Activated CD4-positive, alpha-beta T cell treated with anti-CD3 and anti-CD28 coated beads, Interleukin-2, amount 10 ng/mL, durations not matched to agents 7 days and 5 days (primary cell): Measurements from ENCODE around the gene IGFBP4. TPM values are rescaled to one million over a fixed set of nuclear protein-coding genes. Genes with fewer than 3 reads are reported as not detected.

ENCODE experiments used
- CTCF ChIA-PET: fragments of 350-600 bp; sonication (Branson Sonifier 250); formaldehyde crosslinking; loops from one replicate; lab custom pipeline; 2021; ENCODE audit warnings: antibody characterized with exemption; lab: Charles Lee
- POLR2A ChIA-PET: fragments of 350-600 bp; sonication (Branson Sonifier 250); formaldehyde crosslinking; loops from one replicate; lab custom pipeline; 2021; ENCODE audit warnings: antibody characterized with exemption; lab: Charles Lee
- DNase-seq: peaks from one replicate; pipeline ENCODE4 v3.0.0-alpha.2; 2020
- H3K27ac Mint-ChIP-seq: one replicate; pipeline ENCODE4 v1.8.0; 2021; ENCODE audit warnings: mild to moderate bottlenecking, moderate library complexity, mixed read lengths
- H3K27me3 Mint-ChIP-seq: one replicate; pipeline ENCODE4 v1.8.0; 2021; ENCODE audit warnings: mixed read lengths
- H3K36me3 Mint-ChIP-seq: one replicate; pipeline ENCODE4 v1.8.0; 2021; ENCODE audit warnings: low read depth, mixed read lengths
- H3K4me1 Mint-ChIP-seq: one replicate; pipeline ENCODE4 v1.8.0; 2021; ENCODE audit warnings: mixed read lengths
- H3K4me3 Mint-ChIP-seq: one replicate; pipeline ENCODE4 v1.8.0; 2021; ENCODE audit warnings: mild to moderate bottlenecking, moderate library complexity, mixed read lengths
- H3K9me3 Mint-ChIP-seq: one replicate; pipeline ENCODE4 v1.8.0; 2021; ENCODE audit warnings: mixed read lengths
- total RNA-seq, 2 experiments: library from RNA; stranded (reverse); gene quantifications; one replicate each; pipeline ENCODE4 v1.2.3, GENCODE V29; 2021

IGFBP4 gene
- total RNA-seq, 2 experiments from 2014 or later, result 65.2 to 67.9 TPM

GRCh38 chr17:40500709-40501108, 57.5 kb downstream of the IGFBP4 start:
- Mint-ChIP-seq H3K27ac (no peak overlapping the region), H3K36me3 (no peaks in the 10 kb centered on the region), H3K4me3 (no peak overlapping the region), H3K27me3 (peaks cover 5% of the 10 kb centered on the region), H3K9me3 (no peaks in the 10 kb centered on the region), H3K4me1 (peaks cover 20% of the 10 kb centered on the region)
- ChIA-PET CTCF (interaction anchor here (1.2 kb wide), 1 partner anchor 28 kb away, joined by 3 read pairs; no protein-coding TSS in a partner anchor), POLR2A (no interaction called here)
- DNase-seq, result no peak

- Mint-ChIP-seq H3K4me1 (peaks cover 24% of the 10 kb centered on the region), H3K9me3 (no peaks in the 10 kb centered on the region), H3K4me3 (no peak within 1 kb of the TSS), H3K27me3 (peaks cover 5% of the 10 kb centered on the region), H3K27ac (peak within 1 kb of the TSS; percentile 20), H3K36me3 (no peaks in the 10 kb centered on the region)
- POLR2A ChIA-PET, result no interaction called here
- CTCF ChIA-PET, result interaction anchor here (1.0 to 1.3 kb wide), 5 partner anchors 8 to 29 kb away, joined by 3 to 10 read pairs (median 5); no protein-coding TSS in a partner anchor
- no peak for DNase-seq
Measured at GRCh38 chr17:40501499-40501911, 58.3 kb downstream of the IGFBP4 start, which contains the start of gene TNS4. TNS4 (minus strand) TSS chr17:40501623; CDS start chr17:40496425, 5,198 bp downstream.

DNA sequence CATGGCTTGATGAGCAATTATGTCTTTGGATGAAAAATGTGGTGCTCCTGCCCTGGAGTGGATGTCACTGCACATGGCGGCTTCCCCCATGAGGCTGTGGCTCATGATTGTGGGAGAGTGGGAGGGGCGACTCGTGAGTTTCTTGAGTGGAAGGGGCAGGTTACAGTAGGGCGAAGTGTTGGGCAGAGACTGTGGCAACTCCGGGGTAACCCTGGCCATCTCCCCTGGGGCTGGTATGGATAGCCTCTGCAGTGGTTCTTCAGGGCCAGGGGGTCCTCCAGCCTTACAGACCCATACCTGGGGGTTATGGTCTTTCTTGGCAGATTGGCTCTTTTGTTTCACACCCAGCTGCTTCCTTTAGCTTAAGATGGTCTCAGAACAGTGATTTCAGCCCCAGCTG, 59.5 kb downstream of the IGFBP4 start:
- no peak overlapping the region for H3K27ac Mint-ChIP-seq
- H3K4me1 Mint-ChIP-seq, result peaks cover 17% of the 10 kb centered on the region
- H3K27me3 Mint-ChIP-seq, result peaks cover 5% of the 10 kb centered on the region
- ChIA-PET CTCF (interaction anchor here (0.7 to 1.2 kb wide), 4 partner anchors 8 to 26 kb away, joined by 3 to 10 read pairs (median 4); no protein-coding TSS in a partner anchor), POLR2A (no interaction called here)
- no peaks in the 10 kb centered on the region for H3K36me3 Mint-ChIP-seq
- H3K4me3 Mint-ChIP-seq, result no peak overlapping the region
- DNase-seq, result no peak
- H3K9me3 Mint-ChIP-seq, result no peaks in the 10 kb centered on the region

GRCh38 chr17:40503154-40503553, 59.9 kb downstream of the IGFBP4 start:
- no peak for DNase-seq
- H3K4me1 Mint-ChIP-seq, result peaks cover 15% of the 10 kb centered on the region
- no peak overlapping the region for H3K4me3 Mint-ChIP-seq
- peaks cover 5% of the 10 kb centered on the region for H3K27me3 Mint-ChIP-seq
- ChIA-PET POLR2A (no interaction called here), CTCF (interaction anchor here (0.7 to 1.2 kb wide), 3 partner anchors 8 to 27 kb away, joined by 3 to 5 read pairs (median 4); no protein-coding TSS in a partner anchor)
- no peaks in the 10 kb centered on the region for H3K9me3 Mint-ChIP-seq
- no peak overlapping the region for H3K27ac Mint-ChIP-seq
- no peaks in the 10 kb centered on the region for H3K36me3 Mint-ChIP-seq

GRCh38 chr17:40506786-40507185, 63.5 kb downstream of the IGFBP4 start:
- Mint-ChIP-seq H3K27me3 (no peaks in the 10 kb centered on the region), H3K4me1 (peaks cover 28% of the 10 kb centered on the region), H3K4me3 (no peak overlapping the region), H3K36me3 (no peaks in the 10 kb centered on the region), H3K9me3 (no peaks in the 10 kb centered on the region), H3K27ac (no peak overlapping the region)
- no peak for DNase-seq
- ChIA-PET POLR2A (no interaction called here), CTCF (interaction anchor here (1.1 to 2.1 kb wide), 5 partner anchors 10 to 26 kb away, joined by 3 to 8 read pairs (median 5); no protein-coding TSS in a partner anchor)

Other genes starting within 250 kb of the IGFBP4 start
- gene WIPF2, start 224.1 kb upstream of the IGFBP4 start, total RNA-seq, result 10 to 100 TPM; 23.7 to 26.7 TPM
- 10 to 100 TPM; 81.1 to 98.8 TPM for gene CDC6, start 155.6 kb upstream of the IGFBP4 start, total RNA-seq
- 10 to 100 TPM; 66.6 to 66.7 TPM for gene RARA, start 134.3 kb upstream of the IGFBP4 start, total RNA-seq
- under 1 TPM in 1 of 2 experiments, not detected in 1; 0.22 TPM for gene GJD3, start 78.7 kb upstream of the IGFBP4 start, total RNA-seq
- gene TOP2A, start 25.6 kb upstream of the IGFBP4 start, total RNA-seq, result 100 to 1,000 TPM; 504 to 522 TPM
- 1 to 10 TPM; 3.5 to 3.7 TPM for gene TNS4, start 58.2 kb downstream of the IGFBP4 start, total RNA-seq
- 100 to 1,000 TPM; 281 to 323 TPM for gene CCR7, start 122.0 kb downstream of the IGFBP4 start, total RNA-seq
- gene SMARCE1, start 204.4 kb downstream of the IGFBP4 start, total RNA-seq, result 100 to 1,000 TPM; 110 to 117 TPM
- not detected for gene KRT222, start 221.7 kb downstream of the IGFBP4 start, total RNA-seq